NOMO-1 (cell line): ENCODE measurements around the gene ACVR1C.
"Not testable (repeated sequence)": the region's sequence is repeated elsewhere in the genome, so short reads cannot be mapped to it uniquely, and the experiment has no call there.

ENCODE experiments used
- DNase-seq, 2 experiments: peaks; one replicate each; lab custom pipeline; 2025; ENCODE audit not compliant: unreplicated experiment in 2 of 2; lab: John Stamatoyannopoulos, UW

ACVR1C gene

DNA sequence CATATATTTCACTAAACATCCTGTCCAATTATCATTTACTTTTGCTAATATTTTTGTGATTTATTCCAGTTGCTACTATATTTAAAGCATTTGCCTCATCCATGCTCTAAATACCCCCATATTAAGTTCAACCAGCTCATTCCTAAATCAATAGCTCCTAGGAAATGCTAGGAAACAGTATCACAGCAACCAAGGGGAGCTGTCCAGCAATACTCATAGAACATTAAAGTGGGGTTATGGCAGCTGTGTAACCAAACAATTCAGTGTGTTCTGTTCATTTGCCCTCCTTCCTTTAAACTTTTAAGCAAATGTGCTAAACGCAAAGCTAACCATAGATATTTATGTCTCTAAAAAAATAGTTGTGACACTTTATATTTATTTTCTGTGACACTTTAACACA lies 41.1 kb downstream of the ACVR1C start:
- DNase-seq: no peak

DNA sequence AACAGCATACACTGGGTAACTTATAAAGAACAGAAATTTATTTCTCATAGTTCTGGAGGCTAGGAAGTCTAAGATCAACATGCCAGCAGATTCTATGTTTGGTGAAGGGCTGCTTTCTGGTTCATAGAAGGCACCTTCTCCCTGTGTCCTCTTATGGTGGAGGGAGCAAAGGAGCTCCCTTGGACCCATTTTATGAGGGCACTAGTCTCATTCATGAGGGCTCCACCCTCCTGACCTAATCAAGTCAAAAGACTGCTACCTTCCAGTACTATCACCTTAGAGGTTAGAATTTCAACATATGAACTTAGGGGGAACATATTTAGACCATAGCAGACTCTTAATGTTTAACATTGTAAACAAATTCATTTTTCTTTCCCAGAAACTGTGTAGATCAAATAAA lies 54.5 kb downstream of the ACVR1C start:
- no peak for DNase-seq

DNA sequence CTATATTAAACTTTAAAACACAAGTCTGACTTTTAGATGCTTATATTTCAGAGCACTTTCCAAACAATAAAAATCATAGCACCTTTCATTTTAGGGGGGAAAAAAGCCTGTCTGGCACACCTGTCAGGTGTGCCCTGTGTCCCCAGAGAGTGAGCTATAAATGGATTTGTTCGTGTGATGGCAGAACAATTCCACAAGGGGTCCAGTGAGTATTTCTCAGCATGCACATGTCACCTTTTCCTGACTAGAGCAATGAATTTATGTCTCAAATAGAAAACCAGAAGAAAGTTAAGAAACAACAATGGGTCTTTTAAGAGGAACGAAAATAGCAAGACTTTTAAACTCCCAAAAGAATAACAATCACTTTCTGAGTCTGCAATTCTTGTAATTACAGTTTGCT lies 55.9 kb downstream of the ACVR1C start:
- no peak for DNase-seq

DNA sequence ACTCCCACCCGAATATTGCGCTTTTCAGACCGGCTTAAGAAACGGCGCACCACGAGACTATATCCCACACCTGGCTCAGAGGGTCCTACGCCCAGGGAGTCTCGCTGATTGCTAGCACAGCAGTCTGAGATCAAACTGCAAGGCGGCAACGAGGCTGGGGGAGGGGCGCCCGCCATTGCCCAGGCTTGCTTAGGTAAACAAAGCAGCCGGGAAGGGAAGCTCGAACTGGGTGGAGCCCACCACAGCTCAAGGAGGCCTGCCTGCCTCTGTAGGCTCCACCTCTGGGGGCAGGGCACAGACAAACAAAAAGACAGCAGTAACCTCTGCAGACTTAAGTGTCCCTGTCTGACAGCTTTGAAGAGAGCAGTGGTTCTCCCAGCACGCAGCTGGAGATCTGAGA lies 62.0 kb downstream of the ACVR1C start:
- not testable (repeated sequence) for DNase-seq

DNA sequence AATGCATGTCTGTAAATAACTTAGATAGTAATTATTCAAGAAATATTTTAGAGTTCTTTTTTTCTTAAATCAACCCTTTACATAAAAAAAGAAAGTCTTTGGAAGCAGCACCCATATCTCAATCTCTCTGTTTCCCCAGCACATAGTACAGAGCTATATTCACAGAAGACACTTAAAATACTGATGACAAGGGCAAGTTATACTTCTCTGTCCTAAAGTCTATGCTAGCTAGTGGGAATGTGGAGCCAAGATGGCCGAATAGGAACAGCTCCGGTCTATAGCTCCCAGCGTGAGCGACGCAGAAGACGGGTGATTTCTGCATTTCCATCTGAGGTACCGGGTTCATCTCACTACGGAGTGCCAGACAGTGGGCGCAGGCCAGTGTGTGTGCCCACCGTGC lies 62.6 kb downstream of the ACVR1C start:
- DNase-seq: not testable (repeated sequence)

DNA sequence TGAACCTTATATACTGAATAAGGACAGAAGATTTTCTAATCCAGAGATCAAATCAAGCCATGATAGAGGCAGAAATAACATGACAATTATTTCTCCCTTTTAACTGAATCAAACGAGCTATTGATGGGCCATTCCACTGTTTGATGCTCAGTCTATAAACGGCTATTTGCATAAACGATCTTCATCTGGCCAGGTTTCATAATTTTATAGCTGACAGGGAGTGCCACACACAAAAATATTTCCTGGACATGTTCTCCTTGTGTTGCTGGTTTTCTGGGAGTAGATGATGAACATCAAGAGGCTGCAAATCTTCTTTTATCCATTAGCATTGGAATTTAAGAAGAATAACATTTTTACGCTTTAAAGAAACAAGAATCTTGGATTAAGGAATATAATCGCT lies 63.1 kb downstream of the ACVR1C start:
- DNase-seq: no peak

DNA sequence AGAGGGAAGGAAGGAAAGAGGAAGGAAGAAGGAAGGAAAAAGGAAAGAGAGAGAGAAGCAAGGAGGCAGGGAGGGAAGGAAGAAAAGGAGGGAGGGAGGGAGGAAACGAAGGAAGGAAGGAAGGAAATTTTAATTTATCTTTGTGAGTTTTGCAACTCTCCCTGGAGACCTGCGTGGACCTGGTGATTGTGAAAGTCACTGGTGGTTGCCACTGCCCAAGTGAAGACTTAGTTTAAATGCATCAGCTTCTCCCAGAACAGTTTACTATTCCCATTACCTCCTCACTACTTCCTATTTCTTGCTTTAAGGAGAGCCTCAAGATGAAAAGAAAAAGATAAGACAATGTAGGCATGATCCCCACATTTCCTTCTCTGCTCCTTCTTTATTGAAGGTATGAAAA lies 68.8 kb downstream of the ACVR1C start:
- no peak for DNase-seq

DNA sequence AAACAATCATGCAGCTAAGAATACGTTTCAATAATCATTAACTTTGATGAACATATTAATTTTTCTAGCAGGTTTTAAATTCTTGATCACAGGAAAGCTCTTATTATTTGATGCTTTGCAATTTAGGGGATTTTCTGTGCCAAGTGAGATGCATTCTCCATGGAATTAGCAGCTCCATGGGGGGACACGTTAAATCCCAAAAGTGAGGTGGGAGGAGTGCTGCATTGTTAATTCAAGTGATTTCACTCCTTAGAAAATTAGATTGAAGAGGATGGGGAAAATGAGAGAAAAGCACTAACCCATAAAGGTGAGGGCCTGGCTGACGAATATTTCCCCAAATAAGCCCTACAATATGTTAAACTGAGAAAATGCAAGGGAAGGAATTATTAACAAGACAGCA lies 69.2 kb downstream of the ACVR1C start:
- DNase-seq: no peak

DNA sequence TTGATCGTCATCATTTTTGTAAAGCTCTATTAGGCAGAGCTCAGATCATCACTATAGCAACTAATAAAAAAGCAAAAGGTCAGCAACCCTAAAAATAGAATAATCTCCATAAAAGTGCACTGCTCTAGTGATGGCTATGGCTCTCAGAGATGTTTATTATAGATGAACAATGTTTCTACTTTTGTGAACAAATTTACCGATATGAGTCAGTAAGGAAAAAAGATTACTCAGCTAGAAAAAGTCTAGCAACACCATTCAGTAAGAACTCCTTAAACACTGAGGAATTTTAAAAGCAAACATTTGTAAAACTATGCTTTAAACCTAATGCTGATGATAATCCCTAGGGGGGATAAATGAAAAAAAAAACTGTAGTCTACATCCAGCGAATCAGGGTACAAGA lies 69.6 kb downstream of the ACVR1C start:
- no peak for DNase-seq

DNA sequence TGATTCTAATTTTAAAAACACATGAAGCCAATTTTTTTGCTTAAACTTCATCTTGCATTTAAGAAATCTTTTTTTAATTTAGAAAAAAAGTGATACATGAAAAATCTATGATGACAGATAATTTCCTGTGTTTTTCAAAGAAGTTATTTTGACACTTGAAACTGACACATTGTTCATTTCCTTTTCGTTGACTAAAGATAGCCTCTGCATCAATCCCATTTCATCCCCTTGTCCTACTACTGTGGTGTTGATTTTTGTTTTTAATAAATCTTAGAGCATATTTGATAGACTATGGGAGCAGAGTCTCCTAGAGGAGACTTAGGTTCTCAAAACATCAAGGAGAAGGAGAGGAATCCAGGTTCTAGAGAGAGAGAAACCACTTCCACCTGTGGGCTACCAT lies 70.9 kb downstream of the ACVR1C start:
- DNase-seq: no peak

DNA sequence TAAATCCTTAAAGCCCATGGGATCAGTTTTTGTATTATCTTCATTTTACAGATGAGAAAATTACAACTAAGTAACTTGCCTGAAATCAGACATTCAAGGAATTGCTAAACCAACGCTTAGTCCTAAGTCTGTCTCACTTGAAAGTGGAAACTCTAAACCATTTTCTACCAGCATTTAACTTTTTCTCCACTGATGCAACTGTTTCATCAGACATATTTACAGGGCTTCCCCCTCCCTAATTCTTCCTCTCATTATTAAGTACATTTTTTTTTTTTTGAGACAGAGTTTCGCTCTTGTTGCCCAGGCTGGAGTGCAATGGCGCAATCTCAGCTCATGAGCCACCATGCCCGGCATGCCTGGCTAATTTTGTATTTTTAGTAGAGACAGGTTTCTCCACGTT lies 88.6 kb downstream of the ACVR1C start:
- peak; percentile 26 to 60 for DNase-seq

DNA sequence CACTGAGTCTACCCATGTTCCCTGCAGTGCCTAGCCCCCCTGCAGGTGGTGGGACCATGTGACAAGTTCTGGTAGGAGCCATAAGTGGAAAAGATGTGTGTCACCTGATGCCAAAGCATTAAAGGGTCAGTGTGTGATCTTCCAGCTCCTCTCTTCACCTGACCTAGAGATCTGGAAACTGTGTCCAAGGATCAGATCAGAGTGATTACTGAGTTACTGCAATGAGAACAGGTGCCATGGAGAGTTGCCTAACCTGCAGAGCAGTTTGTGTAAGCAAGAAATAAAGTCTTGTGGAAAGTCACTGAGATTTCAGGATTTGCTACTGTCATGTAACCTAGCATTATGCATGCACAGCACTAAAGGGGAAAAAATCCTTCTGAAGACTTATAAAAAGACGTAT lies 90.6 kb downstream of the ACVR1C start:
- no peak for DNase-seq

DNA sequence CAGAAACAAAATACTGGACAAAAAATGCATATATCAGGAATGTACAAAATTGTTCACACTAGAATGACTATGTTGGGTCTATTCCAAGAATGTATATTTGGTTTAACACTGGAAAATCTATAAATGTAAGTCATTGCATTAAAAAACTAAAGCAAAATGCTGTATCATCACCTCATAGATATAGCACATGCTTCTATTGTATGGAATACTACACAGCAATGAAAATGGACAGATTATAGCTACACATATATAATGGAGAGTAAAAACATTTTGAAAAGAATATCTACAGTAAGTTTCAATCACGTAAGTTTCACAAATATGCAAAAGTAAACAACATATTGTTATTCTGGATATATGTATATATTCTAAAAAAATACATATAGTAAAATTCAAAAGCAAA lies 91.8 kb downstream of the ACVR1C start:
- DNase-seq: no peak

DNA sequence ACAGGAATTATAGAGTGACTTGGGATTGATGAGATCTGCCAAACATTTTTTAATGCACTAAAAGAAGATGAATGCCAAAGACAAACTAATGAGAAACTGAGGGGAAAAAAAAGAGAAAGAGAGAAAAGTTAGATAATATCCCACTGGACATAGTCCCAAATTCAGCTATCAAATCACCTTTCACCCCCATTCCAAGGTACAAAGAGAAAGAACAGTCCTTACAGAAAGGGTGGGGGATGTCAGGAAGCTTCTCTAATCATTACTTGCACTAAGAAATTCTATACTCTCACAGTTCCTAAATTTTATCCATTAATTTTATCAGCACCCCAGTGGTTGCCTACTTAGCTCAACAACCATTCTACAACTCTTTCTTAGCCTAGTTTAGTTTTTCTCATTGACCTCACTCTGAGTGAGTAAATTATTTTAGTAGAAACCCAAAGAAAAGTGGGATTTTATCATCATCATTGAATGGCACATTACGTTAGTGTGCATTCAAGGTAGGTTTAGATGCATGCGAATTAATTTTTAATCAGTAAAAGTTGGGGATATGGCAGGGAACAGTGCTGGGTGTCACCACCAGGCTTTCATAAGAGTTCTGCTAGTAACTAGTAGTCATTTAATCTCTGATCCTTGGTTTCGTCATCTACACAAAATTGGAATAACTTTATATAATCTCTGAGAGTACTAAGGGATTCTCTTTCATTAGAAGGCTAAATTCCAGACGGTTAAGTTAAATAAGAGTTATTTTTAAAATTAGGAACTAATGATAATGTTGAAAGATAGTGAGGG lies 99.5 kb downstream of the ACVR1C start:
- no peak for DNase-seq

DNA sequence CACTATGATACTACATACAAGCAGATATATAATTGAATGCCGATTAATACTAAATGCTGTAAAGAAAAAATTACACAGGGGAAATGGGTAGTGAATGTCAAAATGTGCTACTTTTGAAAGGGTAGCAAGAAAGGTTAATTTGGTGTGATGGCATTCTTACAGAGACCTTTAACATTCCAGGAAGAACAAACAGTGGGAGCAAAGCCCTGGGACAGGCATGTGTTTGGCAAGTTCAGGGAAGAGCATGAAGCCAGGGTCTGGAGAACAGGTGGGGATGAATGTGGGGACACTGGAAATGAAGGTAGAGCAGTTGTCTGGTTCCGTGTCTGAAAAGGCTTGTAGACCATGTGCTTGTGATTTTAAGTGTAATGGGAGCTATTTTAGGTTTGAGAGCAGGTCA lies 102.6 kb downstream of the ACVR1C start:
- DNase-seq: no peak

DNA sequence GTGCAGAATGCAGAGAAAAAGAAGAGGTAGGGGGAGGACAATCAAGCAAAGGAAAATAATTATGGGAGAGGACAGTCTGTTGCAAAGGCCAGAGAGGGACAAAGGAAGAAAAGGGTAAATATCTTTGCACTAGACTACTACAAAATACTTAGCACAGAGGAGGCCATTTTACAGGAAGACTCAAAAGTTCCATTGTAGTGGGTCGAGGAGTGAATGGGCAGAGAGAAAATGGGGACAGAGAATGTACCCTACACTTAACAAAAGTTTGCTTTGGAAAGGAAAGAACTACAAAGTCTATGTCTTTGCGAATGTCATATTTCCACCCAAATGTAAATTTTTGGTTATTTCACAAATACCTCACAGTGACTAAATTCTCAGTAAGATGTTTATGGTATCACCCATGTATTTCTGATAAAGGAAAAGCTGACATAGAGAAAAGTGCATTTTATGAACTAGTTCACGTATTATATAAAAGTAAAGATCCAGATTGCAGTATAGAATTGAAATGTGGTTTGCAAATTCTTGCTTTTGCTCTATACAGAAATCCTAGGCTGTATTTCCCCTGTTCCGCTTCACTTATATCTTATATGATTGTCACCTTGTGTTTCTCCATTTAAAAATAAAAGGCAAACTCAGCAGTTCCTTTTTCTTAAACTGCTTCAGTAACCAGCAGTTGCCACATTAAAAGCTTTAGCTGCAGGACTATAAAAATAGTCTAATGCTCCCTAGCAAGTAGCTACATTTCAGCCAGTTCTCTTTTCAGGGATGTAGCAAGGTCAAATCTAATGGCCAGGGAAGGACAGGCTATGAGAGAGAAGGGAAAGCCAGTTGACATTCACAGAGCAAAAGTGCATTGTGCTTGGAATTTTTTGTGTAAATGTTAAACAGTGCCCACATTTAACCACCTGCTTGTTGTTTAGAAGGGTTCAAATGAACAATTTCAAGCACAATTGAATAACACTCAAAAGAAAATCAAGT lies 105.1 kb downstream of the ACVR1C start:
- peak; percentile 27 to 82 for DNase-seq

DNA sequence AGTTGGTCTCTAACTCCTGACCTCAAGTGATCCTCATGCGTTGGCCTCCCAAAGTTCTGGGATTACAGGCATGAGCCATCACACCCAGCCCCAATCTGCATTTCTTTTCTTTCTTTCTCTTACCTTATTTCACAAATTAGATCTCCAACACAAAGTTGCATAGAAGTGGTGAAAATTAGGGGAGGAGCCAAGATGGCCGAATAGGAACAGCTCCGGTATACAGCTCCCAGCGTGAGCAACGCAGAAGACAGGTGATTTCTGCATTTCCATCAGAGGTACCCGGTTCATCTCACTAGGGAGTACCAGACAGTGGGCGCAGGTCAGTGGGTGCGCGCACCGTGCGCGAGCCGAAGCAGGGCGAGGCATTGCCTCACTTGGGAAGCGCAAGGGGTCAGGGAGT lies 113.7 kb downstream of the ACVR1C start:
- DNase-seq: not testable (repeated sequence)

DNA sequence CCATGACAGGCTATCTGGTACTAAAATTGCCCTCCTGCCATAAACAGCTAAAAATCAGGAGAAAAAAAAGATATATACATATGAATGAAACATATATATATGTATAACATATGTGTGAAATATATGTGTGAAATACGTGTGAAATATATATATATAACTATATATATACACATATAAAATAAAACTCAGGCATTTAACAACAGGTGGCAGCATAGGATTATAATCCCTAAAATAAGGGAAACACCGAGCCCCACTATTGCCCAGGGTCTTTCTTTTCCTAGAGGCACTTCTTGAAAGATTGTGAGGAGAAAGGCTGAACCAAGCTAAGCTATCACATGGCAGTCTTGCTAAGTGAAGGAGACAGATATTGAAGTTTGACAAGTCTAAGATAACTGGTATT lies 118.9 kb downstream of the ACVR1C start:
- DNase-seq: no peak

DNA sequence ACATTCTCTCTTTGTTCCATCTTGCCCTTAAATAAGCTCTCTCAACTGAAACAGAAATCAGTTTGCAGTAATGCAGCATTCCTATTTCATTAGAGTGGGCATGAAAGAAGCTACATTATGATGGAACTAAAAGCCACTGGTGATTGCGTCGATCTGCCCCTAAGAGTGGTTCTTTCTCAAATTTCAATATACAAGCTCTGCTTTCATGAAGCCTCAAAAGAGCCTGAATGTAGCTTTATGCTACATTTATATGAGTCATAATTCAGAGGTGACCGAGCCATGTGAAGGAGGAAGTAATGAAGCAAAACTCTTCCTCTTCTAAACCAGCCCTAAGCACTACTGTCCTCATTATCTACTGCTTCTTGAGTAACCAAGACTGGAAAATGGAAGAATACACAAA lies 120.0 kb downstream of the ACVR1C start:
- DNase-seq: peak; percentile 62 to 92

DNA sequence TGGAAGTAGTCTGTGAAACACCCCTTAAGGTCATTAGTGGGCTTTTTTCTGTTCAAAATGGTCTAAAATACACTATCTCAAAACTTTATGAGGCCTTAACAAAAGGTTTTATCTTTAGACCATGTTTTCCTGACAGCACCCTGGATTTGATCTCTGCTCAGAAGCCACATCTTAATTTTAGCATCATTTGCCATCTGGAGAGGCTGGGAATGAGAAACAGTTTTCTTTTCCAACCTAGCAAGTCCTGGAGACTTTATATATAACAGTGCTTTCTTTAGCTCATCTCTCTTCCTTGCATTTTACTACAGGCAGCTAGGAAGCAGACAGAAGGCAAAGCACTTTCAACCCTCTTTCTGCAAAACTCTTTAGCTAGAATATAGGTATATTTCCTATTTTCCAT lies 122.1 kb downstream of the ACVR1C start:
- no peak for DNase-seq

DNA sequence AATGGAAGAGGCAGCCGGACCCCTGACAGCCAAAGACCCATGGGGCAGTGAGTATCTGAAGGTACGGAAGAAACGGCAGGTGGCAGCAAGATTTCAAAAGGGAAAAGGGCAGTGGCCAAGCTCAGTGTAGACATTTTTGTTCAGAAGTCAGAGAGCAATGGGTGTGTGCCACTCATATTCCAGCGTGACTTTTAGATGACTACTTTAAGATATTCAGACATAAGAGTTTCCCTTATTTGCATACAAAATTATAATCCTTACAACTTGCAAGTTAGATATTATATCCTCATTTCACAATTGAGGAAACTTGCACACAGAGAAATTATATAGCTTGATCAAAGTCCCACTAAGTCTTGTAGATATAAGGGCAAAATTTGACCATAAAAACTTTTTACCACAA lies 124.0 kb downstream of the ACVR1C start:
- no peak for DNase-seq

DNA sequence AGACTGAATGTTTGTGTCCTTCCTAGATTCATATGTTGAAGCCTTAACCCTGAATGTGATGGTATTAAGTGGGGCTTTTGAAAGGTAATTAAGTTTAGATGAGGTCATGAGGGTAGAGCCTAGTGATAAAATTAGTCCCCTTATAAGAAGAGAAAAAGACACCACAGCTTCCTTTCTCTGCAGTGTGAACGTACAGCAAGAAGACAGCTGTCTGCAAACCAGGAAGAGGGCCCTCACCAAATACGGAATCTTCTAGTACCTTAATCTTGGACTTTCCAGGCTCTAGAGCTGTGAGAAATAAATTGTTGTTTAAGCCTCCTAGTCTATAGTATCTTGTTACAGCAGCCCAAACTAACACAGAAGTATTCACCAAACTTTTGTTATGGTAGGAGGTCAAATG lies 127.6 kb downstream of the ACVR1C start:
- peak in 1 of 2 experiments; percentile 50 for DNase-seq
